Left renal pelvis (tissue), 4 donors: ENCODE measurements around the gene DMBT1. TPM values are rescaled to one million over a fixed set of nuclear protein-coding genes. Genes with fewer than 3 reads are reported as not detected.

Experiments used
- DNase-seq, 4 donors: peaks; one replicate each; pipeline ENCODE4 v3.0.0-alpha.2; 2013; ENCODE audit warnings: low read depth in 4 of 4, low spot score in 3 of 4
- polyA plus RNA-seq, 4 donors: library from polyadenylated mRNA; unstranded; fragments of 120-200 nt; gene quantifications; one replicate each; pipeline ENCODE4 v1.2.1, GENCODE V29; 2013; ENCODE audit not compliant: insufficient read length in 4 of 4

The DMBT1 gene
- polyA plus RNA-seq, 4 donors: 0.05 to 0.11 (median 0.07) TPM; not detected in 1

DNA sequence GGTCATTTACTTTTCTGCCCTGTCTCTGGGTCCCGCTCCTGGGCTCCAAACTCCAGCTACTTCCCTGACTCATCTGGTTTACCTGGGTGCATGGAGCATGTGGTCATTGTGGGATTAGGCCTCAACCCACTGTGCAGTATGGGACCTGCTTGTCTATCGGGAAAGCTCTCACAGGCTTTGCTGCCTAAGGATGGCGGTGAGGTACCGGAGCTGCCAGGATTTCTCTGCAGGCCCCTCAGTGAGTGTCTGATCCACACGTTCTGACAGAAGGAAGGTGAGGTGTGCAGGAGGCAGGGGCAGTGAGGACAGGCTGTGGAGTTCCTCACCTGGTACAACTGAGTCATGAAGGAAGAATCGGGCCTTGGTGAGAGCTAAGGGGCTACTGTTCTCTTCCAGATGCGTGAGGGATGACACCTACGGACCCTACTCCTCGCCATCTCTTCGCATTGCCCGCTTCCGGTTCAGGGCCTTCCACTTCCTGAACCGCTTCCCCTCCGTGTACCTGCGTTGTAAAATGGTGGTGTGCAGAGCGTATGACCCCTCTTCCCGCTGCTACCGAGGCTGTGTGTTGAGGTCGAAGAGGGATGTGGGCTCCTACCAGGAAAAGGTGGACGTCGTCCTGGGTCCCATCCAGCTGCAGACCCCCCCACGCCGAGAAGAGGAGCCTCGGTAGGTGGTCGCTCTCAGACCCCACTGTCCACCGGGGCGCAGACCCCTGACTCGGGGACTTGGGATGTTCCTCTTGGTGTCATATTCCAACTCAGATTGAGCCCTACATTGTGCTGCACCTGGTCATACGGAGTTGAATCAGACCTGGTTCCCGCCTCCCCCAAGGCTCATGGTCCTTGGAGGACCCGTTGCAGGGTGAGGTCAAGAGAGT is 82.4 kb downstream of the DMBT1 start:
- DNase-seq: no peak

DNA sequence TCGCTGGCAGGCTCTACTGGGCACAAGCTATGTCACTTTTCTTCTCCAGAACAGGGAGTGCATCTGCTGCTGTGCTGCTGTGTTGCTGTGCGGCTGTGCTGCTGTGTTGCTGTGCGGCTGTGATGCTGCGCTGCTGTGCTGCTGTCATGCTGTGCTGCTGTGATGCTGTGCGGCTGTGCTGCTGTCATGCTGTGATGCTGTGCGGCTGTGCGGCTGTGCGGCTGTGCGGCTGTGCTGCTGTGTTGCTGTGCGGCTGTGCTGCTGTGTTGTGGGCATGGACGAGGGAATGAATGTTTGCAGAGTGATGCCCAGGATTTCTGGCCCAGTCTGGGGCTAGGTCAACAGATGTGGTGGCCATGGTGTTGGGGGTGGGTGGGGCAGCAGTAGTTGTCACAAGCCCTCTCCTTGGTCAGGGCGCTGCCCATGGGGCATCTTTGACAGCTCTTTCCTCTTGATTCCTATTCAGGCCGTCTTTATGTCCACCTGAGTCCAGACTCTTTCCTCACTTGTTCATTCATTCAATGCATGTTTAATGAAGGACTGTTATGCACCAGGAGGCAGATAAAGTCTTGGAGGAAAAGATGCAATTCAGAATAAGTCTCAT is 83.5 kb downstream of the DMBT1 start:
- no peak for DNase-seq

DNA sequence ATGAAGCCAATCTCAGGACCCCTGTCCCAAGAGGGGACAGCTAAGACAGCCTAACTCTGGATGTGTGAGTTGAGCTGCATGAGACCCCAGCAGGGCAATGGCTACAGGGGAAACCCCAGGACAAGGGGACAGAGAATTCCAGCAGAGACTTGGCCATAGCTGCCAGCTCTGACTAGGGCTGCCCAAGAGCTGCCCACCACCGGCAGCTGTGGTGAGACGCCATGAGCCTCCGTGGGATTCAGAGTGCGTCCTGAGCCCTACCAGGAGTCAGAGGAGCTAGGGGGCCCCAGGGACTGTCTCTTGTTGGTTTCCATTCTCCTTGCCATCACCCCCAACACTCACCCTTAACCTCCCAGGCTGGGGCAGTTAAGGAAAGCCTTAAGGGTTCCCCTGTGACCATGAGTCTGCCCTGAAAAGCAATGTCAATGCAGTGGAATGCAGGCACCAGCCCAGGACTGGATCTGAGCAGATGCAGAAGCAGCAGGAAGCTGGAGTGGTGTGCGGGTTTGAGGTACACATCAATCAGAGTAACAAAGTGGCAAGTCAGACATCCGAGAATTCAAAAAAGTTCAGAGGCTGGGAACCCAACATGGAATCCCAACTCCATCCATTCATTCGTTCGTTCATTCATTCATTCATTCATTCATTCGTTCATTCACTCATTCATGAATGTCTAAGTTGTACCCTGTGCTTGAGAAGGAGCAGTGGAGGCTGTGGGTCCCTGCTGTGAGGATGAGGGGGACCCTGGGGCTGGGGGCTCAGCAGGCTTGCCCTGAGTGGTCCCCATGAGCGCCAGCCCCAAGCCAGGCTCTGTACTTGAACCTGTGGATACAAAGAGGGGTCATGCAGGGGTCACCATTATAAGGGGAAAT is 86.2 kb downstream of the DMBT1 start:
- no peak for DNase-seq

DNA sequence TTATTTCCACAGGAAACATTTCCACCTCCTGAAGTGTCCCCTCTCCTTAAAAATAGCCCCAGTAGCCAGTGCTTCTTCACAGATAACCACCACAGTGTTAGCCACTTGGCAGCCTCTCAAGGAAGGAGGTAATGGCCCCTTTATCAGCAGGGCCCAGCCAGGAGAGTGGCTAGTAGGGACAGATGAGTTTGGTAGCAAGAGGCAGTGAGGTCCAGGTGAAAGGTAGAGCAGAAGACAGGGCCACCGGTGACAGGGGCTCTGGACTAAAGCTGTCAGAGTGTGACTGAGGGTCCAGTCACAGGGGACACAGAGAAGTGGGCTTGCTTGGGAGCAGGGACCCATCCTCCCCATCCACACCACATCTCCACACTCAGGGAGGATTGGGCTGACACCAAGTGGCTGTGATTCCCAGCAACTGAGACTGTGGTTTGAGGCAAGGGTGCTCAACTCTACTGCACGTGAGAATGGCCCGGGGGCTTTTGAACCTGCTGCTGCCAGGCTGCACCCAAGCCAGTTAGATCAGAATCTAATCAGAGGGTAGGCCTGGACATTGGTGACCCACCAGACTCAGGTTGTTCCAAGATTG is 86.9 kb downstream of the DMBT1 start:
- DNase-seq: no peak

DNA sequence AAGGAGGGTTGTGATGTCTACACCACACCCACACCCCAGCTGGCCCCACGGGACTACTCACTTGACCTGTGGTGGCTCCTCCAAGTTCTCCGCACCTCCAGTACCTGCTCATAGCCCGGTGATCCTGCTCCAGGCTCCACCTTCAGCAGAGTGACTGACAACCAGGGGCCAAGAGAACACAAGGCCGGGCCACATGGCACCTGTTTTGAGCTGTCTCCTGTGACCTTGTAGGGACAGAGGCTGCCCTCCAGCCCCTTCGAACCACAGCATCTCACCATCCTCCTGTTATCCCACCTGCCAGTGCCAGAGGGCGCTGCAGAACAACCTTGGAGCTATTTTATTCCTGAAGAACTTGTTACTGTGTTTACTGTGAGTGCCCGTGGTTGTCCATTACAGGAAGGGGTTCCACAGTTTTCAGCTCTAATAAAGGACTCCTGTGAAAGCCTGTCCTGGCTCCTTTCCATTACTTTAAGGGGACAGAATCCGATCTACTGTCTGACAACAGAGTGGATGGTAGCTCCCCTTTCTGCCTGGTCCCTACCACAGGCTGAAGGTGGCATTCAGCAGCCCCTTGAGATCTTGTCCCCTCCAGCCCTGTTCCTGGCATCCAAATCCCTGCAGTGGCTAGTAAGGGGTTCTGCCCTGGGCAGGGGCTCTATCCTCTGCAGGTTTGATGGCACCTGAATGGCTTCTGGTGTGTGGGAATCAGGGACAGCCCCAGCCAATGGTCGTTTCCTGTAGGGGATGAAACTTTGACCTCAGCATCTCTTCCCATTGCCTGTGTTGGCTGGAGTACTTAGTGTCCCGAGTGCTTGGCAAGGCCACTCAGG is 88.3 kb downstream of the DMBT1 start:
- peak in 2 of 4 donors; percentile 24 to 29 for DNase-seq

DNA sequence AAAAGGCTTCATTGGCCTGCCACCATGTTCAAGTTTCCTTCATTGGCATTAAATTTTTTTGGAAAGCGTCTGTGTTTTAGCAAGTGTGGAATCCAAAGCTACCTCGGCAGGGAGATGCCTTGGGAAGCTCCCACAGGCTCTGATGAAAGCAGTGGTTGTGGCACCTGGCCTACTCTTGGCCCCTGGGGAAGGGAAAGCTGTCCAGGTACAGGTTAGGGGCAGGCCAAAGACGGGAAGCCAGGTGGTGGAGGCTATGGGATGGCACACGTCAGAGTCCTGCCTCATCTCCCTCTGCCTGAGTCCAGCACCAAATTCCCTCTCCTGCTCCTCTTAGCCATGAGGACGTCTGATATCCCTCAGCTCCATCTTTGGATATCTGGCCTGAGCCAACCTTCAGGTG is 89.3 kb downstream of the DMBT1 start:
- DNase-seq: no peak

DNA sequence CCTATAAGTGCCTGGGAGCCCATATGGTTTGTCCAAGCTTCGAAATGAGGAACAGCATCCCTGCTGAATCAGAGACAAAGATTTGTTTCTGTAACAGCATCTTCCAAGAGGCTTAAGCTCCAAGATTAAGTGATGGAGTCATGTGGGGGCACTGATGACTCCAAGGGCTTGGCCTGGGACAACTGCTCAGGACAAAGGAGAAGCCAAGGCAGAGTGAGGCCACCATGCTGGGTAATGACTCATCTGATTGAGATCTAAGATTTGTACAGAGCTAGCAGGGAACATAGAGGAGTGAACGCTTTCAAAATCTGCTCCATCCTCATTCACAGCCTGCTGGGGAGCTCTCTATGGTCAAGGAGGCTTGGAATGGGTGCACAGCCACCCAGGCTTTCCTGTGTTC is 89.8 kb downstream of the DMBT1 start:
- DNase-seq: no peak

DNA sequence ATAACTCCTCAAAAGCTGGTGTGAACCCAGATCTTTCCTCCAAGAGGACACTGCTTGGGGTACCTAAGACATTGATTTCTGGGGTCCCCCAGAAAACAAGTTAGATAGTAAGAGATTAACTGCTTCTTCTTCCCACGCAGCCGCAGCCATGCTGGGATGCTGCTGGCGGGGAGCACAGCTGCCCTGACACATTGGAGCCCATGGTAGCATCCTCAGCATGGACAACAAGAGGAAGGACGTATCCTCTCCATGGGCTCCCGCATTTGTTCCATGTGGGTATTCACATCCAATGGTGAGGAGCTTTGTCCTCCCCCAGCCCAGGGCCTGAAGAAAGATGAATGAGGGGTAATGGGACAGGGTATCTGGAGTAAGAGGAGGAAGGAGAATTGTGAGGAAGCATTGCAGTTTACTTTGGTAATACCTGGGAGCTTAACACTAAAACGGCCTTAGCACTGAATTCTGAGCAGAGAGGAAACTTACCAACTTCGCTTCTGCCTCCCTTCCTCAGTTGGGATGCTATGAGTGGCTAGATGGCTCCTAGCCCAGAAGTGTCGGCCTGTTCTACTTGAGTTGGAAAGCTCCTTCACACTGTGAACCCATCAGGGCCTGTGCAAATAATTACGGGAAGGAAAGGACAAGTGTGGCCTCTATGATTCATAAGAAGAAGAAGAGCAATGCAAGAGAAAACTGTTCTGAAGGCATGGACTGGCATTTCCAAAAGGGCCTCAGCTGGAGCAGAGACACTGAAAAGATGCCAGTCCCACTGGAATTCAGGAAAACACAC is 95.2 kb downstream of the DMBT1 start:
- DNase-seq: no peak

DNA sequence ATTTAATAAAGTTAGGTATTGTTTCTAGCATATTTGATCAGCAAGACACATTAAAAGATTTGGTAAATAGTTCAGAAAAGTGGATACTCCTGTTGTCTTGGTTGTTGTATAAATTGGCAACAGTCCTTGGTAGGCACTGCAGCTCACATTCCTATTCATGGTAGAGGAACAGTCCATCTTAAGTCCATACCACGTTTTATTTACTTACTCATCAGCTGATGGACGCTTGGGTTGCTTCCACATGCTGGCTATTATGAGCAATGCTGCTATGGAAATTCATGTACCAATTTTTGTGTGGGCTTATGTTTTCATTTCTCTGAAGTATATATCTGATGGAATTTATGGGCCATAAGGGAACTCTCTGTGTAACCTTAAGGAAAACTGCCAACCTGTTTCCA is 95.8 kb downstream of the DMBT1 start:
- DNase-seq: no peak

DNA sequence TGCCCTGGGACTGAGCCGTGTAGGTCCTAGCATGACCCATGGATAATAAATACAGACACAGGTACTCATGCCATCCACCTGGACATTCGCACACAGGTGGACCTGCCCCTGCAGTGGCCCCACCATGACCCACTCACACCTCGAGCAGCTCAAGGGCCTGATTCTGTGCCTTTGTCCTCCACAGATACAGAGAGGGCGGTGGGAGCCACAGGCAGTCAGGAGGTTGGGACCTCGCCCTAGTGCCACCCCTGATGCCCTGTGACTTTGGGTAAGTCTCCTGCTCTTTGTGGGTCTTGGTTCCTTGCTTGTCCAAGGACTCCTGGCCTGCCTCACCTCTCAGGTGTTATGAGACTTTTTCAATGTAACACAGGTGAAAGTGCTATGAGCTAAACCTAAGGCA is 96.2 kb downstream of the DMBT1 start:
- no peak for DNase-seq

DNA sequence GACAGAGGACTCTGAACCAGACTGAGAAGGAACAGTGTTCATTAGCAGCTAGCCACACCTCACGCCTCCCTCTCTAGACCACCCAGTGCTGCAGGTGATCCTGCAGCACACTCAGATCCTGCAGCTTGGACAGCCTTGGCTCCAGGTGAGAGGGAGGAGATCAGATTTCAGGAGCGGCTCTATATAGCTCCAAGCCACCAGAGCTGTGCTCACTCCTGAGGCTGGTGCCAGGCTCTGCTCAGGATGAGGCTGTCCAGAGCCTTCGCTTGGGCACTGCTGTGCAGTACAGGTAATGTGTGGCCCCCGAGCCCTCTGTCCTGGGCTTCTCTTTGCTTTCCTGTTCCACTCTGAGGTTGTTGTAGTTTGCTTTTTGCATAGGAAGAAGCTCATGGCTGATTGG is 96.7 kb downstream of the DMBT1 start:
- no peak for DNase-seq

DNA sequence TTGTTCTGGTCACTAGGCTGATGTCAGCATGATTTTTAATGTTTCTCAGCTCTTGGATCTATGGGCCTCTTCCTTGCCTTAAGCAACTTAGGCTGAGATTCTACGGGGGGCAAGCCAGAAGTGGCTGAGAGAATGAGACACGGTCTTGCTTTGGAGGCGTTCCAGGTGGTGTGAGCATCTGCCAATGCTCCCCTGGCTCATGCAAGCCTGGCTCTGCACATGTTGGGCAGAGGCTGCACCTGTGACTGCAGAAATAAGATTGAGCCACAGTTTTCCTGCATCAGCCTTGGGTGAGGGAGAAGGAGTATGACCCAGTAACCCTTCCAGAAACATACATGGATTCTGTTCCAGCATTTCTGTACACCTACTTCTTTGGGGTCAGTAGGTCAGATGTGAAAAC is 97.2 kb downstream of the DMBT1 start:
- DNase-seq: no peak

DNA sequence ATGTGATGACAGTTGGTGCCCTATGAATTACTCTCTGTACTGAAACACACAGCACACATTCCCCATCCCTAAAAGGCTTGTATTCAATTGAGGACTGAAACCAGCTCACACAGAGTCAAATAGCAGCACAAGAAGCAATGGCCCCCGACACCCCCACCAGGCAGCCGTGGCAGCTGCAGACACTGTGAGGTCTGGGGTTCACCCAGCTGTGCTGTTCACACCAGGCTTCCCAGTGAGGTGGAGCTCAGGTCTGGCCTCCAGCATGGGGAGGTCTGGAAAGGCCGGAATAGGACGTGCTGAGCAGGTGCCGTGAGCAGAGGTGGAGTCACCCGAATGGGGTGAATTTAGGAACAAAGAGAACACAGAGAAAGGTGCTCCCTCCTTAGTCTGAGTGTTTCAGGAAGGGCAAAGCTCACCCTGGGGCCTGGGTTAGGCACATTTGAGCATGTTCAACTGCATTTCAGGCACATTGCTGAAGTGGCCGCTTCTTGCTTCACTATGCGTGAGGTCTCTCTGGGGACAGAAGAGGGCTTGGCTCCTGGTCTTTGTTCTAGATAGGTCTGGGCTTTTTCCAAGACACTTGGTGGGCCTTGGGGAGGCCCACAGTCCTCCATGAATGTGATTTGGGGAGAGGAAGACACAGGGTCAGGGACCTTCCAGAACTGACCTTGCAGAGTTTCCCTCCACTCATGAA is 97.9 kb downstream of the DMBT1 start:
- no peak for DNase-seq

DNA sequence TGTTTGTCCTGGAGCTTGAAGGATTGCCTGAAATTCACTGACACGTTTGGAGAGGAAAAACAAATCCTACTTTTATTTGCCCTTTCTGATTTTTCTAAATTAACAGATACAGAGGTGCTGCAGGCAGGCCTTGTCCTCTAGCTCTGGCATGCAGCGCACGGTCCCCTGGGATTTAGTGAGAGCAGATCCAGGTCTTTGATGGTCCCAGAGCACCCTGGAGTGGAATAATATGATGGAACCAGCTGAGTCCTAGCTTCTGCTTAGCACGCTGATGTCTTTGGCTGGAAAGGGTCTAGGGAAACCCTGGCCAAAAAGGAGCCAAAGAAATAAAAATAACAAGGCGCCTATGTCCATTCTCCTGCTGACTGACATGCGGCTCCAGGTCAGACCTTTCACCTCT is 98.6 kb downstream of the DMBT1 start:
- DNase-seq: no peak

DNA sequence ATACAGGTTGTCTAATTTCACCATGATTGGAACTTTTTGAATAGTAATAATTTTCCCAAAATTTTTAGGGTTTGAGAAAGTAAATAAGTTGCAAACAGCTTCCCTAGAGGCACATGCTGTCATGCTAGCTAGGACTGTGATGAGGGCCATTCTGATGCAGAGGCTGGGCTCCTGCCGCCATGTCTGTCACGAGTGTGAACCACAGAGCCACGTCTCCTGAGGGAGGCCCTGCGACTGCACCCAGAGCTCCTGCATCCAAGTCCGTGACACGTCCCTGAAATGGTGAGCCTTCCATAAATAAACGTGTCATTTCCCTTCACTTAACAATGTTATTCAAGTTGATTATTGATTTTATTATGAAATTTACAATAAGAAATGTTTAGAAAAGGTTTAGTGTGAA is 99.1 kb downstream of the DMBT1 start:
- no peak for DNase-seq

DNA sequence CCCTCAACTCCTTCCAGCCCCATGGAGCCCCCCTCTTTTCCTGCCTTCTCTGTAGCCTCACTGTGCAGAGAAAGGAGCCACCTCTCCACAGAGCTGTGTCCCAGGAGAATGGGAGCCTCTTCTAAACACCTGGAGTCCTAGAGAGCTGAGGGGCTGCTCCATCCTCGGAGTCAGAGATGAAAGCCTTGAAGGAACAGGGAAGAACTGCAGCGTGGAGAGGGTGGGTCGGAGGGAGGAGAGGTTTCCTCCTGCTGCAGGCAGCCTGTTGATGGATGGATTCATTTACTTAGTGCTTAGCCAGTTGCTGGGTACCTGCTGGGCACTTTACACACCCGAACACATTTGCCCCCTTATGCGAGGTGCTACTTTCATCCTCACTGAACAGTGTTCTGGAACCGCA is 100.1 kb downstream of the DMBT1 start:
- DNase-seq: no peak

DNA sequence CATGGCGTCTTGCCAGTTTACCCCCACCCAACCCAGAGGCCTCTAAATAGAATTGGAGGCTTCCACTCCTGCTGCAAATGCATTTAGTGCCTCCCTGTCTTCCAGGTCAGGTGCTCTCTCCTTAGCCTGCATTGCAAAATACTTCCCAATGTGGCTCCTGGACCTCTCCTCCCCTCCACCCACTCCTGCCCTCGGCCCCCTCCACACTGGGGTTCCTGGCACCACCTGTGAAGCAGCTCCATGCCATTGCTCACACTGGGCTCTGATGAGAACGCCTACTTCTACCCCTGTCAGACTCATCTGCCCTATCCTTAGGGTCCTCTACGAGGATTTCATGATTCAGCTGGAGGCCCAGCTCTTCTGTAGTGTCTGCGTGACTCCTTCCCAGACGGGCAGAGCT is 101.7 kb downstream of the DMBT1 start:
- no peak for DNase-seq

DNA sequence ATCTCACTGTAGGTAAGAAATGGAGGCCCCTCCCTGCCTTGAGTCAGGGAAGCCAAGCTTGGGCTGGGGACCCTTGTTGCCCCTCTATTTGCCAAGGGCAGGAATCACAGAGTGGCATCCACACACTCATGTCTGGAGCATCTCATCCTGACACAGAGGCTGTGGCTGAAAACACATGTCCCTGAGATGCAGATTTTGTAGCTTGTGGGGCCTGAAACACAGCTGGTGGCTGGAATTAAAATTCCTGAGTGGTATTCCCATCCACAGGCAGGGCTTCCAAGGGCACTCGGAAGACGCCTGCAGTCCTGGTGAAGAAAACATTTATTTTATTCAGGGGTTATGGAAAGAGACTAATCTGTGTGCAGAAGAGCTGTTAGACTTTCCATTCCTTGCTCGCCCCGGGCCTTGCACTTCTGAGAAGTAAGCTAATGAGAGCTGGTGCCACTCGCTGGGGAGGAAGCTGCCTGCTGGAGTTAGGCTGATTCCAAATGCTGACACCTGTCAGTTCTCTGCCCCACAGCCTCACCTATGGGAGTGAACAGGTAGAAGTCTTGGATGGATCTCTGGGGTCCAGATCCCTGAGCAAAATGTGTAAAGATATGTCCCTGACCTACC is 103.1 kb downstream of the DMBT1 start:
- no peak for DNase-seq
